ENCODE measurements around the gene SEPHS2. TPM values are rescaled to one million over a fixed set of nuclear protein-coding genes. Genes with fewer than 3 reads are reported as not detected.

Gene SEPHS2
- total and polyA plus RNA-seq, 2 of the 8 experiments (the other 6 are each of a cell fraction or from before 2014, with no cell fraction given): 28.2 to 61.8 TPM

DNA sequence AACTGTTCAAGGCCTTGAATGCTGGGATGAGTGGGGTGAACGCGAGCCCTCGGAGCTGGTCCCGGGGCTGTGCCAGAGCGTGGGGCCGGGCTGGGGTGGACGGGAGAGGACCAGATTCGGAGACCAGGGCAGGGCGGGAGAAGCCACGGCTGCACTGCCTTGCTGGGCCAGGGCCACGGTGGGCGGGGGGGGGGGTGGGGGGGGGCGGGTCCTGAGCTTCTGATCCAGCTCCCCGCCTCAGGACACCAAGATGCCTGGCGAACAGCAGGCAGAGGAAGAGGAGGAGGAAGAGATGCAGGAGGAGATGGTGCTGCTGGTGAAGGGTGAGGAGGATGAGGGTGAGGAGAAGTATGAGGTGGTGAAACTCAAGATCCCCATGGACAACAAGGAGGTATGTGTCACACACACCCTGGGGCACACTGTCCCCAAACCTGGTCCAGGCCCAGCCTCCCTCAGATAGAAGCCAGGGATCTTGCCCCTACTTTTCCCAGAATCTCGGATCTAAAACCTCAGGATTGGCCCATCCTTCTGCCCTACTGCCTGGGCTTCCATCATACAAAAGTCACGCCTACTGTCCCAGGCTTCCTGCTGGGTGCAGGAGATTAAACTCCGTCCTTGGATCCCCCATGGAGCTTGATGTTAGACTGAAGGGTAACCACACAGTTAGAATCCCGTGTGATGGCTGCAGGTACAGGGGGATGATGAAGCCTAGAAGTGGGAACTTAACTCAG is 37.7 kb downstream of the SEPHS2 start (continued):
- TF ChIP-seq, protein P1, sequence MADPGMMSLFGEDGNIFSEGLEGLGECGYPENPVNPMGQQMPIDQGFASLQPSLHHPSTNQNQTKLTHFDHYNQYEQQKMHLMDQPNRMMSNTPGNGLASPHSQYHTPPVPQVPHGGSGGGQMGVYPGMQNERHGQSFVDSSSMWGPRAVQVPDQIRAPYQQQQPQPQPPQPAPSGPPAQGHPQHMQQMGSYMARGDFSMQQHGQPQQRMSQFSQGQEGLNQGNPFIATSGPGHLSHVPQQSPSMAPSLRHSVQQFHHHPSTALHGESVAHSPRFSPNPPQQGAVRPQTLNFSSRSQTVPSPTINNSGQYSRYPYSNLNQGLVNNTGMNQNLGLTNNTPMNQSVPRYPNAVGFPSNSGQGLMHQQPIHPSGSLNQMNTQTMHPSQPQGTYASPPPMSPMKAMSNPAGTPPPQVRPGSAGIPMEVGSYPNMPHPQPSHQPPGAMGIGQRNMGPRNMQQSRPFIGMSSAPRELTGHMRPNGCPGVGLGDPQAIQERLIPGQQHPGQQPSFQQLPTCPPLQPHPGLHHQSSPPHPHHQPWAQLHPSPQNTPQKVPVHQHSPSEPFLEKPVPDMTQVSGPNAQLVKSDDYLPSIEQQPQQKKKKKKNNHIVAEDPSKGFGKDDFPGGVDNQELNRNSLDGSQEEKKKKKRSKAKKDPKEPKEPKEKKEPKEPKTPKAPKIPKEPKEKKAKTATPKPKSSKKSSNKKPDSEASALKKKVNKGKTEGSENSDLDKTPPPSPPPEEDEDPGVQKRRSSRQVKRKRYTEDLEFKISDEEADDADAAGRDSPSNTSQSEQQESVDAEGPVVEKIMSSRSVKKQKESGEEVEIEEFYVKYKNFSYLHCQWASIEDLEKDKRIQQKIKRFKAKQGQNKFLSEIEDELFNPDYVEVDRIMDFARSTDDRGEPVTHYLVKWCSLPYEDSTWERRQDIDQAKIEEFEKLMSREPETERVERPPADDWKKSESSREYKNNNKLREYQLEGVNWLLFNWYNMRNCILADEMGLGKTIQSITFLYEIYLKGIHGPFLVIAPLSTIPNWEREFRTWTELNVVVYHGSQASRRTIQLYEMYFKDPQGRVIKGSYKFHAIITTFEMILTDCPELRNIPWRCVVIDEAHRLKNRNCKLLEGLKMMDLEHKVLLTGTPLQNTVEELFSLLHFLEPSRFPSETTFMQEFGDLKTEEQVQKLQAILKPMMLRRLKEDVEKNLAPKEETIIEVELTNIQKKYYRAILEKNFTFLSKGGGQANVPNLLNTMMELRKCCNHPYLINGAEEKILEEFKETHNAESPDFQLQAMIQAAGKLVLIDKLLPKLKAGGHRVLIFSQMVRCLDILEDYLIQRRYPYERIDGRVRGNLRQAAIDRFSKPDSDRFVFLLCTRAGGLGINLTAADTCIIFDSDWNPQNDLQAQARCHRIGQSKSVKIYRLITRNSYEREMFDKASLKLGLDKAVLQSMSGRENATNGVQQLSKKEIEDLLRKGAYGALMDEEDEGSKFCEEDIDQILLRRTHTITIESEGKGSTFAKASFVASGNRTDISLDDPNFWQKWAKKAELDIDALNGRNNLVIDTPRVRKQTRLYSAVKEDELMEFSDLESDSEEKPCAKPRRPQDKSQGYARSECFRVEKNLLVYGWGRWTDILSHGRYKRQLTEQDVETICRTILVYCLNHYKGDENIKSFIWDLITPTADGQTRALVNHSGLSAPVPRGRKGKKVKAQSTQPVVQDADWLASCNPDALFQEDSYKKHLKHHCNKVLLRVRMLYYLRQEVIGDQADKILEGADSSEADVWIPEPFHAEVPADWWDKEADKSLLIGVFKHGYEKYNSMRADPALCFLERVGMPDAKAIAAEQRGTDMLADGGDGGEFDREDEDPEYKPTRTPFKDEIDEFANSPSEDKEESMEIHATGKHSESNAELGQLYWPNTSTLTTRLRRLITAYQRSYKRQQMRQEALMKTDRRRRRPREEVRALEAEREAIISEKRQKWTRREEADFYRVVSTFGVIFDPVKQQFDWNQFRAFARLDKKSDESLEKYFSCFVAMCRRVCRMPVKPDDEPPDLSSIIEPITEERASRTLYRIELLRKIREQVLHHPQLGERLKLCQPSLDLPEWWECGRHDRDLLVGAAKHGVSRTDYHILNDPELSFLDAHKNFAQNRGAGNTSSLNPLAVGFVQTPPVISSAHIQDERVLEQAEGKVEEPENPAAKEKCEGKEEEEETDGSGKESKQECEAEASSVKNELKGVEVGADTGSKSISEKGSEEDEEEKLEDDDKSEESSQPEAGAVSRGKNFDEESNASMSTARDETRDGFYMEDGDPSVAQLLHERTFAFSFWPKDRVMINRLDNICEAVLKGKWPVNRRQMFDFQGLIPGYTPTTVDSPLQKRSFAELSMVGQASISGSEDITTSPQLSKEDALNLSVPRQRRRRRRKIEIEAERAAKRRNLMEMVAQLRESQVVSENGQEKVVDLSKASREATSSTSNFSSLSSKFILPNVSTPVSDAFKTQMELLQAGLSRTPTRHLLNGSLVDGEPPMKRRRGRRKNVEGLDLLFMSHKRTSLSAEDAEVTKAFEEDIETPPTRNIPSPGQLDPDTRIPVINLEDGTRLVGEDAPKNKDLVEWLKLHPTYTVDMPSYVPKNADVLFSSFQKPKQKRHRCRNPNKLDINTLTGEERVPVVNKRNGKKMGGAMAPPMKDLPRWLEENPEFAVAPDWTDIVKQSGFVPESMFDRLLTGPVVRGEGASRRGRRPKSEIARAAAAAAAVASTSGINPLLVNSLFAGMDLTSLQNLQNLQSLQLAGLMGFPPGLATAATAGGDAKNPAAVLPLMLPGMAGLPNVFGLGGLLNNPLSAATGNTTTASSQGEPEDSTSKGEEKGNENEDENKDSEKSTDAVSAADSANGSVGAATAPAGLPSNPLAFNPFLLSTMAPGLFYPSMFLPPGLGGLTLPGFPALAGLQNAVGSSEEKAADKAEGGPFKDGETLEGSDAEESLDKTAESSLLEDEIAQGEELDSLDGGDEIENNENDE (IDR thresholded peaks at IDR 0.05; ENCODE audit: insufficient replicate concordance, low read length): no peak
- TF ChIP-seq SP1 (IDR thresholded peaks at IDR 0.05; ENCODE audit: low read depth, low read length) (no peak), NANOG (IDR thresholded peaks at IDR 0.05; ENCODE audit: insufficient read depth, low read depth, low read length, poor library complexity, severe bottlenecking) (no peak), RBBP5 (IDR thresholded peaks at IDR 0.05; ENCODE audit: borderline replicate concordance, low read depth, low read length) (no peak)
